NOMO-1 treated with dmso at 0.1 percent for 144 hours (cell line): ENCODE results near the gene PPCDC.
"Not testable (repeated sequence)": the region's sequence is repeated elsewhere in the genome, so short reads cannot be mapped to it uniquely, and the experiment has no call there.

Experiments
- DNase-seq: peaks from one replicate; lab custom pipeline; 2025; ENCODE audit not compliant: unreplicated experiment; lab: John Stamatoyannopoulos, UW

PPCDC gene

GRCh38 chr15:75065851-75066509, 42.6 kb downstream of the PPCDC start:
- no peak for DNase-seq

DNA sequence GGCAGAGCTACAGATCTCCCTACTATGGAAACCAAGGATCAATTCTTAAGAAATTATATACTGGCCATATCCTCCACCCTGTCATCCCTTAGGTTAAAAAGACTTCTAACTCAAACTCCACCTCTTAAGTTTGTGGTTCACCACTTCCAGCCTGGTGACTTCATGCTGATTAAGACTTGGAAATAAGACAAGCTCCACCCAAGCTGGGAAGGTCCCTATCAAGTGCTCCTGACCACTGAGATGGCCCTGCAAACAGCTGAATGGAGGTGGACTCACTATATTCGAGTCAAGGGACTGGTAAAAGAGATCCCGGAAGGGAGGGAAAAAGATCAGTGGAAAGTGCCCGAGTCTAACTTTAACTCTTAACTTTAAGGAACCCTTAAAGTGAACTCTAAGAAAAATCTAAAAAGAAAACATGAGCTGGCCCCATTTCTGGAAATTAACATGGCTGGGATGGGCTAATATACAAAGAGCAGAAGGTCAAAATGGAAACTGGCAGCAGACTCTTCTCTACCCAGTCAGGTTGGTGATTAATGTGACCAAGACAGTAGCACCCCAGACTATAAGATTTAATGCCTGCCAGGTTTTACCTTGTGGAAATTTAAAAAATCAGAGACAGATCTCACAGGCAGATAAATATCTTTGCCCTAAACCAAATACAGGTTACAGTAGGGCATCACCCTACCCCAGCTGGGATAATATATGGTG, 43.9 kb downstream of the PPCDC start:
- no peak for DNase-seq

GRCh38 chr15:75068748-75069147, 45.4 kb downstream of the PPCDC start:
- no peak for DNase-seq

GRCh38 chr15:75069301-75069925, 46.0 kb downstream of the PPCDC start:
- DNase-seq, result peak; percentile 70

DNA sequence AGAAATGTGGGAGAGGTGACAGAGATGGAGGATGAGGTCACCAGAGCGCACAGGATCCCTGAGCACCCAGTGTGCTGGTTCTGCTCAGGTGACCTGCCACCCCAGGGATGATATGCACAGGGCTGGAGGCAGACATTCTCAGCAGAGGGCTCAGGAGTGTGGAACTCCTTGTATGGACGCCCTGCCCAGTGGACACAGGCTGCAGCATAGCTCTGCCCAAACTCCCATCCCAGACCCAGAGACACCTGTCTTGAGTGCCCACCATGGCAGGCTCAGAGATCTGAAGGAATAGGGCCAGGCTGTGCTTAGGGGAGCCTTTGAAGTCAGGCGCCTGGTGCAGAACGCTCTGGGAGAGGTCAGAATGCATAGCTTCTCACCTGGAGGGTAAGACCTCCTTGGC, 47.3 kb downstream of the PPCDC start:
- no peak for DNase-seq

DNA sequence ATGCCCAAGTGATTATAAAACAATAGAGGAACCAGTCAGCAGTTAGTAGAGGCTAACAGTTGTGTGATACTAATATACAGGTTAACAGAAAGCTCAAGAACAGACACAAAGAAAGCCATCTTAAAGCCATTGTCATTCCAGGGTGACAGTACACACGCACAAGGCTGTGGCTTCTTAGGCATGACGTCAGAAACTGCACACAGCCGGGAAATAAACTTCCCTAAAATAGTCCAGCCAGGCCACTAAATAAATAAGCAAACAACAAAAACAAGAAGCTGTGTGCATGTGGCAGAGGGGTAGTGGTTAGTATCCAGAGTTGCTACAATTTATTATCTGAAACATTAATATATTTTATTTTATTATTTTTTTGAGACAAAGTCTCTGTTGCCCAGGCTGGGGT, 49.8 kb downstream of the PPCDC start:
- no peak for DNase-seq

DNA sequence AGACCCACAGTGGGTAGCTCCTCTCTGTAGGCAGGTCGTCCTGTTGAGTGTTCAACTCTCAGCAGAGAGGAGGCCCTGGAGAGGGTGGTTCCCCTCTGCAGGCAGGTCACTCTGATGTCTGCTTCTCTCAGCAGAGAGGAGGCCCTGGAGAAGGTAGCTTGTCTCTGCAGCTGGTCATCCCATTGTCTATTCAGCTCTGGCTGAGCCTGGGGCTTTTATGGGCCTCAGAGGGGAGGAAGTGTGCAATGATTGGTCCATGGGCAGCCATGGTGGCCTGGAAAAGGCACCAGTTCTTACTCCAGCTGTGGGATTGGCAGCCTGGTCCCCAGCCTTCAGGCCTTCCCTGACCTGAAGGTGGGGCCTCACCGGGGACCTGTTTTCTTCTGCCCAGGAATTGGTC, 52.9 kb downstream of the PPCDC start:
- DNase-seq, result no peak

GRCh38 chr15:75077551-75077961, 54.2 kb downstream of the PPCDC start:
- DNase-seq, result not testable (repeated sequence)

- DNase-seq, result no peak
Measured at GRCh38 chr15:75081150-75081549, 57.8 kb downstream of the PPCDC start.

DNA sequence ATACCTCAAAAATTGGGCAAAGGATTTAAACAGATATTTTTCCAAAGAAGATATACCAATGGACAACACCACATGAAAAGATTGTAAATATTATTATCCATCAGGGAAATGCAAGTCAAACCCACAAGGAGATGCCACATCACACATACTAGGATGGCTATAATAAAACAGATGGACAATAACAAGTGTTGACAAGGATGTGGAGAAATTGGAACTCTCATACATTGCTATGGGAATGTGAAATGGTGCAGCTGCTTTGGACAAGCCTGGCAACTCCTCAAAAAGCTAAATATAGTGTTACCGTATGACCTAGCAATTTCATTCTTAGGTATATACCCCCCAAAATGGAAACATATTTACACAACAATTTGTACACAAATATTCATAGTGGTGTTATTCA, 59.3 kb downstream of the PPCDC start:
- no peak for DNase-seq

GRCh38 chr15:75085708-75086107, 62.3 kb downstream of the PPCDC start:
- not testable (repeated sequence) for DNase-seq

GRCh38 chr15:75089456-75090387, 66.3 kb downstream of the PPCDC start:
- no peak for DNase-seq

GRCh38 chr15:75090388-75090734, 67.0 kb downstream of the PPCDC start:
- DNase-seq, result no peak

GRCh38 chr15:75091814-75092213, 68.4 kb downstream of the PPCDC start:
- DNase-seq, result no peak

DNA sequence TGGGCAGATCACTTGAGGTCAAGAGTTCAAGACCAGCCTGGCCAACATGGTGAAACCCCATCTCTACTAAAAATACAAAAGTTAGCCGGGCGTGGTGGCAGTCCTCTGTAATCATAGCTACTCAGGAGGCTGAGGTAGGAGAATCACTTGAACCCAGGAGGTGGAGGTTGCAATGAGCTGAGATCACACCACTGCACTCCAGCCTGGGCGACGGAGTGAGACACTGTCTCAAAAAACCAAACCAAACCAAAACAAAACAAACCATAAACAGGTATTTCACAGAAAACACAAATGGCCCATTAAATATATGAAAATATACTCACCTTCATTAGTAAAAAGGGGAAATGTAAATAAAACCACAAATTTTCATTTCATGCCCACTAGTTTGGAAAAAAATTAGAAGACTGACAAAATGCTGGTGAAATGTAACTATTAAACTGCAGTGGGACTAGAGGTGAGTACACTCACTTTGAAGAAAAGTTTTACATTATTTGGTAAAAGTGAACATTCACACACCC, 71.6 kb downstream of the PPCDC start:
- not testable (repeated sequence) for DNase-seq

DNA sequence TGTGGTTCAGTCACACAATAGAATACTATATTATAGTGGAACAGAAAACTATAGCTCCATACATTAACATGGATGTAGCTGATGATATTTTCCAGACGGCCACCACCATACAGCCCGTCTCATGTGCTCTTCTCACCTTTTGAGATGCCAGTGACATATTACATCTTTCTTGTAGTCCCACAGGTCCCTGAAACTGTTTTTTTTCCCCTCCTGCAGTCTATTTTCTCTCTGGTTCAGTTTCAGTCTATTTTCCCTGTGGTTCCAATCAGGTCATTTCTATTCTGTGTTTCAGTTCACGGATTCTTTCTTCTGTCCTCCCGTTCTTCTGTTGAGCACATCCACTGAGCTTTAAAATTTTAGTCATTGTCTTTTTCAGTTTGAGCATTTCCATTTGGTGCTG, 72.2 kb downstream of the PPCDC start:
- no peak for DNase-seq

- DNase-seq, result no peak
Measured at GRCh38 chr15:75097939-75098338, 74.5 kb downstream of the PPCDC start.

GRCh38 chr15:75098404-75098803, 75.0 kb downstream of the PPCDC start:
- DNase-seq, result no peak
